ENCODE measurements around the gene DCXR.

Gene DCXR

DNA sequence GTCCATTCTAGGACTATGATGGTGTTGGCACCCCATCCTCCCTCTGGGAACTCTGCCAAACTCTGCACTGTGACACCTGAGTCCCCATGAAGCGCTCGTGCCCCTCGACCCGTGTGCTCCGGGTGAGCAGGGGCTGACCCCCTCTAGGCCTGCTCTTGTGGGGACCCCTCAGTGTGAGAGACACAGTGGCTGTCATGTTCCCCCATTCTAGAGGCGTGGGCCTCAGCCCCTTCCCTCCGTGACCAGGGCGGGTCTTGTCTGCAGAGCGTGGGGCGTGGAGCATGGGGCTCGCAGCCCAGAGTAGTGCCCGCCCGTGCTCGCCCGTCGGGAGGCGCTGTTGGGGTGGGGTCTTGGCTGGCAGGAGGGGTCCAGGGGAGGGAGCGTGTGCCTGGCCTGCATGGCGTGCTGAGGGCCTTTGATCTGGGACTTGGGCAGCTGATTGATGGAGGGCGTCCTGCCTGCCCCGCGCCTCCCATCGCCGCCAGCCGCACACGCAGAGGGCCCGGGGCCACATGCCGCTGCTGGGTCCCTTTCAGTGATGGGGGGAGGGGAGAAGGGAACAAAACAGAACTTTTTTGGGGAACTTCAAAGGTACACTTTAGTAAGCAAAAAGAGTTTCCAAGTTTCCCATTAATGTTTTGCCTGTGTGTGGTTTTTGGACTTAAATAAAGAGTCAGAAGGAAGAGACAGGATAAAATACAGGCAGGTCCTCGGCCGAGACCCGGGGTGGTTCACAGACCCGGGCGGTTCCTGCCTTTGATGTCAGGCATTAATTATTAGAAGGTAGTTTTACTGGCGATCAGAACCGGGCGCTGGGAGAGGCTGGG is 37.3 kb downstream of the DCXR start:
- no peaks in the 10 kb centered on the region for H3K27me3 ChIP-seq (ENCODE audit: insufficient read depth, low read length)
- H3K79me2 ChIP-seq (ENCODE audit: control insufficient read depth, insufficient read depth, low read length, unreplicated experiment): no peaks in the 10 kb centered on the region
- H3K4me3 ChIP-seq (ENCODE audit: low read depth, low read length): no peak overlapping the region
- H3K4me1 ChIP-seq (ENCODE audit: control insufficient read depth, insufficient read depth, low read length, unreplicated experiment): peaks cover 23% of the 10 kb centered on the region
- H3K36me3 ChIP-seq (ENCODE audit: insufficient read depth, low read length): no peaks in the 10 kb centered on the region
- no peak overlapping the region for H2AFZ ChIP-seq (ENCODE audit: low read length, unreplicated experiment)
- no peak overlapping the region for H3K27ac ChIP-seq (ENCODE audit: low read depth, low read length)

DNA sequence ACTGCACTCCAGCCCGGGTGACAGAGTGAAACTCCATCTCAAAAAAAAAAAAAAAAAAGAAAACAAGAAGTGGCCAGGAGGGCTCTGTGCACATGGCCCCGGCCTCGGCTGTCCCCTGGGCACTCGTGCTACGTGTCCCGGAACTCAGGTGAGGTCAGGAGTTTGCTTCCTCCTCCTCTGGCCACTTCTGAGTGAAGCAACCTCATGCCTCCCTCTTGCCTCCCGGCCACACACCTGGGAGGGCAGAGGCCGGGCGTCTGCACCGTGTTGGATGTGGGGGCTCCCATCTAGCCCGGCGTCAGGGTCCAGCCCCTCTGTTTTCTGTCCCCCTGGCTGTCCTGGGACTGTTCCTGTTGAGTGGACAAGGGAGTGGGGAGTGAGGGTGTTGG is 37.9 kb downstream of the DCXR start:
- H2AFZ ChIP-seq (ENCODE audit: low read length, unreplicated experiment): no peak overlapping the region
- no peaks in the 10 kb centered on the region for H3K27me3 ChIP-seq (ENCODE audit: insufficient read depth, low read length)
- no peak overlapping the region for H3K4me3 ChIP-seq (ENCODE audit: low read depth, low read length)
- H3K79me2 ChIP-seq (ENCODE audit: control insufficient read depth, insufficient read depth, low read length, unreplicated experiment): no peaks in the 10 kb centered on the region
- H3K36me3 ChIP-seq (ENCODE audit: insufficient read depth, low read length): no peaks in the 10 kb centered on the region
- H3K27ac ChIP-seq (ENCODE audit: low read depth, low read length): no peak overlapping the region
- peaks cover 17% of the 10 kb centered on the region for H3K4me1 ChIP-seq (ENCODE audit: control insufficient read depth, insufficient read depth, low read length, unreplicated experiment)

DNA sequence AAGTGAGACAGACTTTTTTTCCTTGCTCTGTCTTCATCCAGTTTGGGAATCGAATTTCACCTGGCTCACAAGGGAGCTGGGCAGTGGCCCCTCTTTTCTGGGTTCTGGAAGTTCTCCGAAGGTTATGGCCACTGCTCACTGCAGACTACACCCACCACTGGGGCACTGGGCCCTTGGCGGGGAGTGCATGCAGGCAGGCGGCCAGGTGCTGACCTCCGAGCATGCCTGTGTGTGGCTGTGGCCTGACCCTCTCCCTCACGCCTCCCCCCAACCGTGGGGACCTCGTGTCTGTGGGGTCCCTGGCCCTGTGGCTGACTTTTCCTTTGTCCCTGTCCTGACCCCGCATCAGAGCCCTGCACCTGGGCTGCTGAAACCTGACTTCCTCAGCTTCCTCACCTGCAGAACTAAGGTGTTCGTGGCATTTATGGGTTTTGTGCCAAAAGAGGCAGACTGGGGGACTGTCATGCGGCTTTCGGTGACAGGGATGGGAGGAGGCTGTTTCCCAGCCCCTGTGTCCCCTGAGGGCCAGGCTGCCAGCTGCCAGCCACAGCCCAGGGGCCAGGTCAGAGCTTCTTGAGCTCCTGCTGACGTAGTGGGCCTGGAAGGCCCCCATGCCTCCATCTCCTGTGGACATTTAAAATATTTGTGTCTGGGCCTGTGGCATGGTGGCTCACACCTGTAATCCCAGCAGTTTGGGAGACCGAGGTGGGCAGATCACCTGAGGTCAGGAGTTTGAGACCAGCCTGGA is 38.6 kb downstream of the DCXR start:
- Histone ChIP-seq H3K36me3 (ENCODE audit: insufficient read depth, low read length) (no peaks in the 10 kb centered on the region), H3K27ac (ENCODE audit: low read depth, low read length) (no peak overlapping the region), H3K79me2 (ENCODE audit: control insufficient read depth, insufficient read depth, low read length, unreplicated experiment) (no peaks in the 10 kb centered on the region), H3K4me3 (ENCODE audit: low read depth, low read length) (no peak overlapping the region), H3K27me3 (ENCODE audit: insufficient read depth, low read length) (no peaks in the 10 kb centered on the region), H3K4me1 (ENCODE audit: control insufficient read depth, insufficient read depth, low read length, unreplicated experiment) (peaks cover 10% of the 10 kb centered on the region), H2AFZ (ENCODE audit: low read length, unreplicated experiment) (no peak overlapping the region)

DNA sequence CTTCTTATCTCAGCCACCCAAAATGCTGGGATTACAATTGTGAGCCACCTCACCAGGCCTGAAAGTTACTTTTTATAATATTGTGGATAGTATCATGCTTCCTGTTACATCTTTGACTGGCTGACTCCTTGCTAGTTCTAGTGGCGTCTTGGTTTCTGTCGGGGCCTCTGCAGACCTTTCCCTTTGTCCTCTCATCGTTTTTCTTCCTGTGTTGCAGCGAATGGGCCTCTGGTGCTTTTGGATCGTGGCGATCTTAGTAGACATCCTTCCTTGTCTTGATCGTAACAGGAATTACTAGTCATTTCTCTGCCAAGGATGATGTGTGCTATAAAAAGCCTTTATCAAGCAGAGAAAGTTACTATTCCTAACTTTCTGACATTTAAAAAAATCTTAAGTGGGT is 39.3 kb downstream of the DCXR start:
- Histone ChIP-seq H3K27ac (ENCODE audit: low read depth, low read length) (no peak overlapping the region), H3K79me2 (ENCODE audit: control insufficient read depth, insufficient read depth, low read length, unreplicated experiment) (no peaks in the 10 kb centered on the region)

DNA sequence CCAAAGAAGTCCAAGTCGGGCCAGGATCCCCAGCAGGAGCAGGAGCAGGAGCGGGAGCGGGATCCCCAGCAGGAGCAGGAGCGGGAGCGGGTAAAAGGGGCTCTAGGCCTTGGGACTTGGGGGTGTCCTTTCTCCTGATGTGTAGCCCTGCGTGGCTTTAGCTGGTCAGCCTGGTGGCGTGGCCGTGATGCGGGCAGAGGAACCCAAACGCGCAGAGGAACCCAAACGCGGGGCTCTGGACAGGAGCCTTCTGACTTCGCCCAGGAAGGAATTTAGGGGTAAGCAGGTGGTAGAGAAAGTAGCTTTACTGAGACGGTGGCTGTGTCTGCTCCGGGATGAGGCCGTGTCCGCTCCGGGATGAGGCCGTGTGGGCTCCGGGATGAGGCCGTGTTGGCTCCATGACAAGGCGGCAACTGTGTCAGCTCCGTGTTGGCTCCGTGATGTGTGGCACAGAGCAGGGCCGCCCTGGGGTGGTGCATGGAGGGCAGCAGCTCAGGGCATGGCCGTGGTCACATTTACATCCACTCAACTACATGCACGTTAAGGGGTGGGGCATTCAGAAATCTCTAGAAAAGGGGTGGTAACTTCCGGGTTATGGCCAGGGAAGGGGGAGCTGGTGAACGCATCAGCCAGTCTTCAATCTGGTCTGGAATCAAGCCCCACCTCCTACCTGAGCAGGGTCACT is 40.6 kb downstream of the DCXR start:
- no peaks in the 10 kb centered on the region for H3K27me3 ChIP-seq (ENCODE audit: insufficient read depth, low read length)
- H3K4me3 ChIP-seq (ENCODE audit: low read depth, low read length): no peak overlapping the region
- no peaks in the 10 kb centered on the region for H3K79me2 ChIP-seq (ENCODE audit: control insufficient read depth, insufficient read depth, low read length, unreplicated experiment)
- H2AFZ ChIP-seq (ENCODE audit: low read length, unreplicated experiment): no peak overlapping the region
- peaks cover 4% of the 10 kb centered on the region for H3K4me1 ChIP-seq (ENCODE audit: control insufficient read depth, insufficient read depth, low read length, unreplicated experiment)
- H3K27ac ChIP-seq (ENCODE audit: low read depth, low read length): no peak overlapping the region
- no peaks in the 10 kb centered on the region for H3K36me3 ChIP-seq (ENCODE audit: insufficient read depth, low read length)

More for the DNA sequence above, 39.3 kb downstream of the DCXR start:
- H3K36me3 ChIP-seq (ENCODE audit: insufficient read depth, low read length): no peaks in the 10 kb centered on the region
- no peak overlapping the region for H2AFZ ChIP-seq (ENCODE audit: low read length, unreplicated experiment)
- H3K4me1 ChIP-seq (ENCODE audit: control insufficient read depth, insufficient read depth, low read length, unreplicated experiment): peaks cover 6% of the 10 kb centered on the region
- no peaks in the 10 kb centered on the region for H3K27me3 ChIP-seq (ENCODE audit: insufficient read depth, low read length)
- H3K4me3 ChIP-seq (ENCODE audit: low read depth, low read length): no peak overlapping the region

DNA sequence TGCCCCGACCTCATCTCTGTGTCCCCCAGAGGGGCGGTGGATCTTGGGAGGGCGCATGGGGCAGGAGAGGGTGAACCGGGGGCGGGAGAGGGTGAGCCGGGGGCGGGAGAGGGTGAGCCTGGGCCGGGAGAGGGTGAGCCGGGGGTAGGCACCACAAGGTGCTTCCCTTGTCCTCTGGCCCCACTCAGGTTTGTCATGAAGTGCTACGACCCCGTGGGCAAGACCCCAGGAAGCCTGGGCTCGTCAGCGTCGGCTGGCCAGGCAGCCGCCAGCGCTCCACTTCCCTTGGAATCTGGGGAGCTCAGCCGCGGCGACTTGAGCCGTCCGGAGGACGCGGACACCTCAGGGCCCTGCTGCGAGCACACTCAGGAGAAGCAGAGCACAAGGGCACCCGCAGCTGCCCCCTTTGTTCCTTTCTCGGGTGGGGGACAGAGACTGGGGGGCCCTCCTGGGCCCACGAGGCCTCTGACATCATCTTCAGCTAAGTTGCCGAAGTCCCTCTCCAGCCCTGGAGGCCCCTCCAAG is 41.2 kb downstream of the DCXR start:
- no peak overlapping the region for H3K27ac ChIP-seq (ENCODE audit: low read depth, low read length)
- no peak overlapping the region for H3K4me3 ChIP-seq (ENCODE audit: low read depth, low read length)
- peaks cover 8% of the 10 kb centered on the region for H3K4me1 ChIP-seq (ENCODE audit: control insufficient read depth, insufficient read depth, low read length, unreplicated experiment)
- no peak overlapping the region for H2AFZ ChIP-seq (ENCODE audit: low read length, unreplicated experiment)
- no peaks in the 10 kb centered on the region for H3K36me3 ChIP-seq (ENCODE audit: insufficient read depth, low read length)
- H3K27me3 ChIP-seq (ENCODE audit: insufficient read depth, low read length): no peaks in the 10 kb centered on the region
- no peaks in the 10 kb centered on the region for H3K79me2 ChIP-seq (ENCODE audit: control insufficient read depth, insufficient read depth, low read length, unreplicated experiment)

DNA sequence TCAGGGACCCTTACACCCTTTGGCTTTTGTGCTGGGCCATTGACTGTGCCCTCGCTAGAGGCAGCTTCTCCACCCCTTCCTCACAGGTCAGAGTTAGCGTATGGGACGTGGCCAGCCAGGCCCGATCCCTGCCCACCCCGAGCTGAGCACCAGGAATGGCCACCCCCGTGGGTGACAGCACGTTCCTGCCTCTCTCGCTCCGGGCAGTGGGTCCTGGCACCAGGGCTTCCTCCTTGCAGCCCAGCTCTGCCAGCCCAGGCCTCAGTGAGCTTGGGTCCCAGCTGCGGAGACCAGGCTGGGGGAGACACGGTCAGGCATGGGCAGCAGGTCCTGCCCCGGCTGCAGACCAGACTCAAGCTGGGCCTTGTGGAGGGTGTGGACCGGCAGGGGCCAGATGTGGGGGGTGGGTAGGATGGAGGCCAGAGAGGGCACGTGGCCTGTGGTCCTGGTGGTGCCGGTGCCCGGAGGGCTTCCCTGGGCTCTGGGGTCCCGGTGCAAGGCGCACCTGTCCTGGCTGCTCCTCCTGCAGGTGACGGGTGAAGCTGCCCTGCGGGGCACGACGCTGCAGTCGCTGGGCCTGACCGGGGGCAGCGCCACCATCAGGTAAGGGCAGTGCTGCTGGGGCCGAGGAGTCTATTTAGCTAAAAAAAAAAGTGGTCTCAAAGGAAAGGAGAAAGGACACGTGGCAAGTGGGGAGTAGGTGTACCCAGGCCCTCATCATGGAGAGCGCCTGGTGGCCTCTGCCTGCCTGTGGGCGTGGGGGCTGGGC is 41.9 kb downstream of the DCXR start:
- H3K79me2 ChIP-seq (ENCODE audit: control insufficient read depth, insufficient read depth, low read length, unreplicated experiment): no peaks in the 10 kb centered on the region
- H3K36me3 ChIP-seq (ENCODE audit: insufficient read depth, low read length): no peaks in the 10 kb centered on the region
- H3K4me1 ChIP-seq (ENCODE audit: control insufficient read depth, insufficient read depth, low read length, unreplicated experiment): peaks cover 8% of the 10 kb centered on the region

DNA sequence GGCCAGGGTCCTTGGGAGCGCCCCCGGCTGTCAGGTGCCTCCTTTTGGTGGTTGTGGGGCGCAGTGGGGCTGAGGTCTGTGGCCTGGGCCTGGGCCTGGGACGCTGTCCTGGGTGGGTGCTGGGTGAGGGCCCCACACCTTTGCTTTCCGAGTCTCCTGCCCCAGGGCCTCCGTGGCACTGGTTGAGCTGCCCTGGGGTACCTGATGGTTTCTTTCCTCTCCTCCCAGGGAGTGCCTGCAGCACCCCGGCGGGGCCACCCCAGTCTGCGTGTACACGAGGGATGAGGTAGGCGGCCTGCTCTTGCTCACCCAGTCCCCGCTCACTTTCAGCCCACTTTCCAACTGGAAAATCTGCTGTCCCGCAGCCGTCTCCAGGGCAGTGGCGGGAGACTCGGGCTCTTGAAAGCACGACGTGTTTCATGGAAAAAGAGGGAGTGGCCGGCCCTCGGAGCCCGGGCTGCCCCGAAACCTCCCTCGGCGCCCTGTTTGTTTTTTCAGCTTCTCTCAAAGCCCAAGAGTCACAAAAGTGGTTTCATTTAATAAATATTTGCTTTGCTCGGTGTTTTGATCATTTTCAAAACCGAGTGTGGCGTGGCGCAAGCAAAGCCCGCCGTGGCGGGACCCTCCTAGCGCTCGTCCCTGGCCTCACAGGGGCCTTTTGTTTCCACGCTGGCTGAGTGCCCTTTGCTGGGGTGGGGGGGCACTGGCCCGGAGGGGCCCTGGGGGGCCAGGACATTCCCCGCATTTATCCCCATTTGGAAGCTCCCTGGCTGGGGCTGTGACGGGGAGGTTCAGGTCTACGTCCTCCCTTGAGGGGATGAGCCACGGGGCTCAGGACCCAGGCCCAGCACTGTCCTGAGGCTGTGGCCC is 42.7 kb downstream of the DCXR start:
- H3K4me1 ChIP-seq (ENCODE audit: control insufficient read depth, insufficient read depth, low read length, unreplicated experiment): peaks cover 8% of the 10 kb centered on the region
- no peak overlapping the region for H3K4me3 ChIP-seq (ENCODE audit: low read depth, low read length)
- H3K79me2 ChIP-seq (ENCODE audit: control insufficient read depth, insufficient read depth, low read length, unreplicated experiment): no peaks in the 10 kb centered on the region
- H3K27ac ChIP-seq (ENCODE audit: low read depth, low read length): no peak overlapping the region
- H3K36me3 ChIP-seq (ENCODE audit: insufficient read depth, low read length): no peaks in the 10 kb centered on the region
- H3K27me3 ChIP-seq (ENCODE audit: insufficient read depth, low read length): no peaks in the 10 kb centered on the region
- no peak overlapping the region for H2AFZ ChIP-seq (ENCODE audit: low read length, unreplicated experiment)

More for the DNA sequence above, 41.9 kb downstream of the DCXR start:
- Histone ChIP-seq H3K4me3 (ENCODE audit: low read depth, low read length) (no peak overlapping the region), H3K27me3 (ENCODE audit: insufficient read depth, low read length) (no peaks in the 10 kb centered on the region), H3K27ac (ENCODE audit: low read depth, low read length) (no peak overlapping the region), H2AFZ (ENCODE audit: low read length, unreplicated experiment) (no peak overlapping the region)

DNA sequence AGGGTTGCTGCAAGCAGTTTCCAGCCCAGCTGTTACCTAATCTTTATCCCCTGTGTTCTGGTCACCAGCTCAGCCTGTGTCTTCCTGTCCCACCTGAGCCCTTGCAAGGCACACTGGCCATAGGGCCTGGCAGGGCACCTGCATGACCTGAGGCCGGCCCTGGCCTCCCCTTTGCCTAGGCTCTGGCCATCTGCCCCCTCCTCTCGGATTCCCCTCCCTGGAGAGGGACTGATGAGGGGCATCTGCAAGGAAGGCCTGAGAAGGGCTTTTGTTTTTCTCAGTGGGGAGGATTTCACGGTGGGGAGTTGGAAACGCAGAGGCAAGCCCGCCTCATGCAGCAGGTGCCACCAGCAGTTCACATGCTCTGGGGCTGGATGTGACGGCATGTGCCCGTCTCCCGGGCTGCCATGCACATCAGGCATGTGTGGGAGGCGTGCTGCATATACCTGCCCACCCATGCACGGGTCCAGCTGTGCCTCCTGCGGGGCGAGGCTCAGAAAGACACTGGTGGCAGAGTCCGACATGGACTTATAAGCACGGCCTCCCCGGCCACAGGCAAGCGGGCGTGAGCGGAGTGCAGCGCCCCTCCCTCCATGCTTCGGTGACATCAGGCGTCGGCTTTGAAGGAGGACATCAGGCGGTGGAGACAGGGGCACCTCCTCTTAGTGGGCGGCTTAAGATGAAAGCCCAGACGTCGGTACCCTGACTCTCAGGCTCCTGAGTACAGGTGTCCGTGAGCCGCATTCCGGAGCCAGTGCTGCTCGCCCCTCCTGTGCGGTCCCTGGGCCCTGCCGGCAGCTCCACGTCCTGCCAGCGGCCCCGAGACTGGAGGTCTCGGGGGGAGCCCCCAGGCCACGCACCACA is 43.5 kb downstream of the DCXR start:
- H3K4me3 ChIP-seq (ENCODE audit: low read depth, low read length): no peak overlapping the region
- H2AFZ ChIP-seq (ENCODE audit: low read length, unreplicated experiment): no peak overlapping the region
- no peaks in the 10 kb centered on the region for H3K36me3 ChIP-seq (ENCODE audit: insufficient read depth, low read length)
- H3K27me3 ChIP-seq (ENCODE audit: insufficient read depth, low read length): no peaks in the 10 kb centered on the region
- no peaks in the 10 kb centered on the region for H3K79me2 ChIP-seq (ENCODE audit: control insufficient read depth, insufficient read depth, low read length, unreplicated experiment)
- H3K27ac ChIP-seq (ENCODE audit: low read depth, low read length): no peak overlapping the region
- peaks cover 8% of the 10 kb centered on the region for H3K4me1 ChIP-seq (ENCODE audit: control insufficient read depth, insufficient read depth, low read length, unreplicated experiment)
